Measurements from ENCODE around the gene NAA15.
"Not testable (repeated sequence)": the region's sequence is repeated elsewhere in the genome, so short reads cannot be mapped to it uniquely, and the experiment has no call there.

The NAA15 gene

GRCh38 chr4:139301113-139301820 is at the start of gene NAA15:
Gene NAA15, plus strand, starts transcription at chr4:139301505. Its CDS starts 273 bp downstream, at chr4:139301778.
- DNase-seq (ENCODE audit: low read depth, low spot score): peak; percentile 88
- peak within 1 kb of the TSS; percentile 87 for H3K27ac ChIP-seq

- no peak for DNase-seq (ENCODE audit: low read depth, low spot score)
Observed at GRCh38 chr4:139253046-139253445, 48.3 kb upstream of the NAA15 start.

GRCh38 chr4:139253713-139254112 is 47.6 kb upstream of the NAA15 start:
- no peak overlapping the region for H3K27ac ChIP-seq
- DNase-seq (ENCODE audit: low read depth, low spot score): no peak

More at GRCh38 chr4:139253046-139253445, 48.3 kb upstream of the NAA15 start:
- no peak overlapping the region for H3K27ac ChIP-seq

GRCh38 chr4:139255581-139255980 is 45.7 kb upstream of the NAA15 start:
- not testable (repeated sequence) for DNase-seq (ENCODE audit: low read depth, low spot score); H3K27ac ChIP-seq

GRCh38 chr4:139256349-139256748 is 45.0 kb upstream of the NAA15 start:
- H3K27ac ChIP-seq: no peak overlapping the region
- no peak for DNase-seq (ENCODE audit: low read depth, low spot score)

GRCh38 chr4:139265654-139266053 is 35.7 kb upstream of the NAA15 start:
- H3K27ac ChIP-seq: no peak overlapping the region
- no peak for DNase-seq (ENCODE audit: low read depth, low spot score)

- no peak overlapping the region for H3K27ac ChIP-seq
- no peak for DNase-seq (ENCODE audit: low read depth, low spot score)
Observed at GRCh38 chr4:139266208-139266582, 35.1 kb upstream of the NAA15 start.

GRCh38 chr4:139266583-139267257 is 34.6 kb upstream of the NAA15 start:
- H3K27ac ChIP-seq: no peak overlapping the region
- DNase-seq (ENCODE audit: low read depth, low spot score): no peak

- no peak for DNase-seq (ENCODE audit: low read depth, low spot score)
- H3K27ac ChIP-seq: no peak overlapping the region
Observed at GRCh38 chr4:139267301-139267700, 34.0 kb upstream of the NAA15 start.

- no peak for DNase-seq (ENCODE audit: low read depth, low spot score)
Observed at GRCh38 chr4:139273835-139274234, 27.5 kb upstream of the NAA15 start.

GRCh38 chr4:139274790-139275189 is 26.5 kb upstream of the NAA15 start:
- DNase-seq (ENCODE audit: low read depth, low spot score): no peak
- no peak overlapping the region for H3K27ac ChIP-seq

More at GRCh38 chr4:139273835-139274234, 27.5 kb upstream of the NAA15 start:
- H3K27ac ChIP-seq: no peak overlapping the region

- H3K27ac ChIP-seq: no peak overlapping the region
- no peak for DNase-seq (ENCODE audit: low read depth, low spot score)
Observed at GRCh38 chr4:139275281-139275735, 26.0 kb upstream of the NAA15 start.

GRCh38 chr4:139278485-139278884 is 22.8 kb upstream of the NAA15 start:
- H3K27ac ChIP-seq: no peak overlapping the region
- no peak for DNase-seq (ENCODE audit: low read depth, low spot score)

GRCh38 chr4:139278912-139279759 is 22.2 kb upstream of the NAA15 start:
- no peak for DNase-seq (ENCODE audit: low read depth, low spot score)
- no peak overlapping the region for H3K27ac ChIP-seq

- no peak within 1 kb of the TSS for H3K27ac ChIP-seq
- no peak for DNase-seq (ENCODE audit: low read depth, low spot score)
Observed at GRCh38 chr4:139279760-139280620, 21.3 kb upstream of the NAA15 start, which contains the start of gene MGARP. Gene MGARP, minus strand, starts transcription at chr4:139280225. Its CDS starts 67 bp downstream, at chr4:139280158.

- no peak for DNase-seq (ENCODE audit: low read depth, low spot score)
- H3K27ac ChIP-seq: no peak overlapping the region
Observed at GRCh38 chr4:139282065-139282720, 19.1 kb upstream of the NAA15 start.

GRCh38 chr4:139282721-139283075 is 18.6 kb upstream of the NAA15 start:
- no peak for DNase-seq (ENCODE audit: low read depth, low spot score)
- H3K27ac ChIP-seq: no peak overlapping the region

GRCh38 chr4:139286186-139286698 is 15.1 kb upstream of the NAA15 start:
- no peak overlapping the region for H3K27ac ChIP-seq
- DNase-seq (ENCODE audit: low read depth, low spot score): no peak
